Lung (tissue), 16 donors: ENCODE measurements around the gene KLK11. TPM values are rescaled to one million over a fixed set of nuclear protein-coding genes. Genes with fewer than 3 reads are reported as not detected.

Source experiments
- ATAC-seq: fragments of 200-7000 bp; cut with Tn5 transposase; one replicate; pipeline ENCODE4 v1.9.1; 2020; ENCODE audit warnings: moderate number of reproducible peaks; ENCODE audit not compliant: insufficient read depth, low FRiP score
- DNase-seq, 3 donors: peaks; one replicate each; pipeline ENCODE4 v3.0.0-alpha.2; 2013 to 2017
- H3K27ac ChIP-seq, 2 donors: one replicate each; pipeline ENCODE4 v1.5.1; 2013; ENCODE audit warnings: mild to moderate bottlenecking in 2 of 2, moderate library complexity in 2 of 2, control low read depth in 1 of 2, inconsistent platforms in 1 of 2, low read depth in 1 of 2, low read length in 1 of 2
- H3K27me3 ChIP-seq, 3 donors: one replicate each; pipeline ENCODE4 v1.5.1; 2013; ENCODE audit warnings: low read length in 2 of 3; ENCODE audit not compliant: control insufficient read depth in 3 of 3, insufficient read depth in 3 of 3
- H3K36me3 ChIP-seq, 4 donors: one replicate each; pipeline ENCODE4 v1.5.1; 2013; ENCODE audit warnings: low read length in 4 of 4, mild to moderate bottlenecking in 1 of 4, moderate library complexity in 1 of 4; ENCODE audit not compliant: control insufficient read depth in 4 of 4, insufficient read depth in 4 of 4
- H3K4me1 ChIP-seq, 5 donors: one replicate each; pipeline ENCODE4 v1.5.1; 2013; ENCODE audit warnings: low read length in 5 of 5, mild to moderate bottlenecking in 2 of 5, moderate library complexity in 1 of 5; ENCODE audit not compliant: control insufficient read depth in 5 of 5, insufficient read depth in 5 of 5
- H3K4me3 ChIP-seq: one replicate; pipeline ENCODE4 v1.5.1; 2013; ENCODE audit warnings: mild to moderate bottlenecking, control low read depth, moderate library complexity
- H3K9ac ChIP-seq, 2 donors: one replicate each; pipeline ENCODE4 v1.5.1; 2013; ENCODE audit warnings: low read length in 2 of 2, control low read depth in 1 of 2; ENCODE audit not compliant: insufficient read depth in 1 of 2
- H3K9me3 ChIP-seq, 4 donors: one replicate each; pipeline ENCODE4 v1.5.1; 2013; ENCODE audit warnings: low read length in 3 of 4, mild to moderate bottlenecking in 1 of 4, moderate library complexity in 1 of 4; ENCODE audit not compliant: control insufficient read depth in 4 of 4, insufficient read depth in 3 of 4
- WGBS, 2 donors: extraction: QIAGEN DNeasy Blood & Tissue Kit; methylation state at CpG; one replicate each; pipeline ENCODE4 v1.1.7; 2013; 5-methylcytosine and 5-hydroxymethylcytosine counted together
- long read RNA-seq, 5 donors: transcript quantifications; one replicate each; lab custom pipeline, GENCODE V29; 2026
- polyA plus RNA-seq, 2 donors: library from polyadenylated mRNA; stranded (reverse); fragments of 200-250 nt; gene quantifications; one replicate each; pipeline ENCODE4 v1.2.1, GENCODE V29; 2013
- total RNA-seq, 2 donors: library from RNA; depleted of rRNA in 1 of 2; stranded (reverse); fragments of >200 nt in 1 of 2; gene quantifications; one replicate each; pipeline ENCODE4 v1.2.1, GENCODE V29; 2014 to 2021
- TF ChIP-seq, protein P1 (sequence below): IDR thresholded peaks from 2 replicates; pipeline ENCODE4 v1.5.1; 2012; ENCODE audit warnings: mild to moderate bottlenecking; ENCODE audit errors: control extremely low read depth, extremely low read depth
- donor health status: control.
- donor health status: control.
- donor health status: Bipolar disorder and iron deficiency.
- donor health status: healthy.
- donor health status: DM: yes; HTN: yes; CAD: no.

The KLK11 gene, protein sequence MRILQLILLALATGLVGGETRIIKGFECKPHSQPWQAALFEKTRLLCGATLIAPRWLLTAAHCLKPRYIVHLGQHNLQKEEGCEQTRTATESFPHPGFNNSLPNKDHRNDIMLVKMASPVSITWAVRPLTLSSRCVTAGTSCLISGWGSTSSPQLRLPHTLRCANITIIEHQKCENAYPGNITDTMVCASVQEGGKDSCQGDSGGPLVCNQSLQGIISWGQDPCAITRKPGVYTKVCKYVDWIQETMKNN
- total RNA-seq (10 to 100 TPM; 14.1 to 38.6 TPM), polyA plus RNA-seq (10 to 100 TPM; 15.3 to 23.6 TPM)
- long read RNA-seq, donor 1, partial matches to known transcripts, result 0 of 1 reads
- long read RNA-seq, donor 1, other reads (novel, unspliced or antisense), result 0 of 1 reads
- long read RNA-seq, donor 2, result 0 reads
- long read RNA-seq, donor 3, partial matches to known transcripts, result 0 of 1 reads
- long read RNA-seq, donor 3, other reads (novel, unspliced or antisense), result 0 of 1 reads
- long read RNA-seq, donor 4, result 0 reads
- long read RNA-seq, donor 5, result 0 reads

DNA sequence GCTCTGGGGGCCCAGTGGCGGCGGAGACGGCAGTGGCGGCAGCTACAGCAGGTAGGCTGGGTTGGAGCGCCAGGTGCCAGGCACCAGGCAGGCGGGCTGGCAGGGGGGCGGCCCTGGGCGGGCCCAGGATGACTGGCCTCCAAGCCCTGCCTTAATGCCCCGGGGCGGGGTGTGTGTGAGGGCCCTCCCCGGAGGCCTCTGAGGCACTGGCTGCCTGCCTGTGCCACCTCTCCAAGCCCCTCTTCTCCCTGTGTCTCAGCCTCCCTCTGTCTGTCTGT lies at the start of gene KLK11:
Gene KLK11 (minus strand): TSS at position 63 of the 278 bp plus-strand sequence. CDS start 985 bp downstream, outside the sequence.
- ATAC-seq (peak; percentile 51), DNase-seq (no peak)
- TF ChIP-seq, protein P1, sequence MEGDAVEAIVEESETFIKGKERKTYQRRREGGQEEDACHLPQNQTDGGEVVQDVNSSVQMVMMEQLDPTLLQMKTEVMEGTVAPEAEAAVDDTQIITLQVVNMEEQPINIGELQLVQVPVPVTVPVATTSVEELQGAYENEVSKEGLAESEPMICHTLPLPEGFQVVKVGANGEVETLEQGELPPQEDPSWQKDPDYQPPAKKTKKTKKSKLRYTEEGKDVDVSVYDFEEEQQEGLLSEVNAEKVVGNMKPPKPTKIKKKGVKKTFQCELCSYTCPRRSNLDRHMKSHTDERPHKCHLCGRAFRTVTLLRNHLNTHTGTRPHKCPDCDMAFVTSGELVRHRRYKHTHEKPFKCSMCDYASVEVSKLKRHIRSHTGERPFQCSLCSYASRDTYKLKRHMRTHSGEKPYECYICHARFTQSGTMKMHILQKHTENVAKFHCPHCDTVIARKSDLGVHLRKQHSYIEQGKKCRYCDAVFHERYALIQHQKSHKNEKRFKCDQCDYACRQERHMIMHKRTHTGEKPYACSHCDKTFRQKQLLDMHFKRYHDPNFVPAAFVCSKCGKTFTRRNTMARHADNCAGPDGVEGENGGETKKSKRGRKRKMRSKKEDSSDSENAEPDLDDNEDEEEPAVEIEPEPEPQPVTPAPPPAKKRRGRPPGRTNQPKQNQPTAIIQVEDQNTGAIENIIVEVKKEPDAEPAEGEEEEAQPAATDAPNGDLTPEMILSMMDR, result no peak
- H3K27me3 ChIP-seq, result peaks cover 0 to 8% (median 3%) of the 10 kb centered on the region in 3 donors
- no peak within 1 kb of the TSS for H3K4me3 ChIP-seq
- H3K9me3 ChIP-seq, result peaks cover 0 to 11% (median 0%) of the 10 kb centered on the region in 4 donors
- H3K36me3 ChIP-seq, result no peaks in the 10 kb centered on the region
- H3K4me1 ChIP-seq, result no peaks in the 10 kb centered on the region
- no peak within 1 kb of the TSS for H3K27ac ChIP-seq
- WGBS, 2 donors, result 77 to 88% methylated on average over 11 of the region's 11 CpGs
- H3K9ac ChIP-seq, result no peak within 1 kb of the TSS

DNA sequence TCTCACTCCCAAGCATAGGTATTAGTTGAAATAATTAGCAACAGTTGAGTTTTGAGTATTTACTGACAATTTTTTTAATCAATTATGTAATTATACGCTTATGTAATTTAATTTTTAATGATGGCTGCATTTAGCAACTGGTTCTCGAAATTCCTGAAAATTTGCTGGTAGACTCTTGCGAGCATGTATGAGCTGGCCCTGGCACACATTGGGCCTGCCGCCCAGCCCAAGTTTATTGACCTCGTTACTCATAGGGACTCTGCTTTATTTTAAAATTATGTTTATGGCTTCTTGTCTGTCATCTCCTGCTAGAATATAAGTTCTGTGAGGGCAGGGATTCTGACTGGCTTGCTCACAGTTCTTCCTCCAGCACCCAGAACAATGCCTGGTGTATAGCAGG lies 49.6 kb upstream of the KLK11 start:
- no peak overlapping the region for H3K9ac ChIP-seq

DNA sequence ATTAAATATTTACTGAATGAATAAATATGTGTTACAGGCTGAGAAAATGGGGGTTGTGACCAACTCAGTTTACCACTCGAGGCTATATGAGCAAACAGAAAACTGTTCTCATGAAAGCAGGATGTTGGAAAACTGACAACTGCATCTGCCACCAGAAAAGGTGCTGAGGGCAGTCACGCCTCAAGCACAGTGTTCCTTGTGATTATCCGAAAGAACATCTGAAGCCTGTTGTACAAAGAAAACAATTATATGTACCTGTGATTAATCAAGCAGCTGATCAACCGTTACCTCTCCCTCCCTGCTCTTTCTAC lies 44.6 kb upstream of the KLK11 start:
- 44 to 61% methylated on average over 4 of the region's 4 CpGs for WGBS, 2 donors
- TF ChIP-seq, protein P1, result no peak
- no peak for ATAC-seq
- Histone ChIP-seq H3K27ac (no peak overlapping the region), H3K27me3 (peaks cover 0 to 3% (median 0%) of the 10 kb centered on the region in 3 donors), H3K4me3 (no peak overlapping the region), H3K36me3 (no peaks in the 10 kb centered on the region), H3K9me3 (peaks cover 0 to 5% (median 3%) of the 10 kb centered on the region in 4 donors), H3K4me1 (no peaks in the 10 kb centered on the region), H3K9ac (no peak overlapping the region)
- no peak for DNase-seq

More for the DNA sequence above, 49.6 kb upstream of the KLK11 start:
- Histone ChIP-seq H3K9me3 (peaks cover 0 to 5% (median 1%) of the 10 kb centered on the region in 4 donors), H3K27me3 (peaks cover 0 to 3% (median 0%) of the 10 kb centered on the region in 3 donors), H3K36me3 (no peaks in the 10 kb centered on the region), H3K4me1 (no peaks in the 10 kb centered on the region), H3K27ac (no peak overlapping the region), H3K4me3 (no peak overlapping the region)
- no peak for DNase-seq
- 88 to 93% methylated on average over 5 of the region's 5 CpGs for WGBS, 2 donors
- TF ChIP-seq, protein P1, result no peak
- ATAC-seq, result no peak
